Stimulated activated CD8-positive, alpha-beta memory T cell treated with anti-CD3 and anti-CD28 coated beads, Interleukin-7, amount 100 ng/mL, for 1 hour (primary cell): Measurements from ENCODE around the gene GMEB2.

Source experiments
- DNase-seq, 2 donors: peaks; one replicate each; pipeline ENCODE4 v3.0.0-alpha.2; 2020; ENCODE audit warnings: low read depth in 2 of 2

Gene GMEB2

DNA sequence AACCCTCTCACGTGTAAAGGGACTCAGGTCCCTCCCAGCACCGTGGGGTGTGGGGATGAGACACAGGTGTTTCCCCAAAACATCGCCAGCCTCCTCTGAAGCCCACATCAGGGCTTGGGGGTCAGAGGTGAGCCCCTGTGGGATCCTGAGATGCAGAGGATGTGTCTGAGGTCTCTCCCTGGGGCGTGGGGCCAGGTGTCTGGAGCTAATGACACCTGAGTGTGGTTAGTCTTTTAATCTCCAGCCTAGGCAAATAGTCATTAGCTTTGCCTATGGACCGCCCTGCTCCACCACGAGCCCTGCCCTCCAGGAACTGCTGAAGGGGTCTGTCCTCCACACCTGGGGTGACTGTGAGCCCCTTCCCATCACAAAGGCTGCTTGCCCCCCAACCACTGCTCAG lies 81.1 kb downstream of the GMEB2 start:
- no peak for DNase-seq

DNA sequence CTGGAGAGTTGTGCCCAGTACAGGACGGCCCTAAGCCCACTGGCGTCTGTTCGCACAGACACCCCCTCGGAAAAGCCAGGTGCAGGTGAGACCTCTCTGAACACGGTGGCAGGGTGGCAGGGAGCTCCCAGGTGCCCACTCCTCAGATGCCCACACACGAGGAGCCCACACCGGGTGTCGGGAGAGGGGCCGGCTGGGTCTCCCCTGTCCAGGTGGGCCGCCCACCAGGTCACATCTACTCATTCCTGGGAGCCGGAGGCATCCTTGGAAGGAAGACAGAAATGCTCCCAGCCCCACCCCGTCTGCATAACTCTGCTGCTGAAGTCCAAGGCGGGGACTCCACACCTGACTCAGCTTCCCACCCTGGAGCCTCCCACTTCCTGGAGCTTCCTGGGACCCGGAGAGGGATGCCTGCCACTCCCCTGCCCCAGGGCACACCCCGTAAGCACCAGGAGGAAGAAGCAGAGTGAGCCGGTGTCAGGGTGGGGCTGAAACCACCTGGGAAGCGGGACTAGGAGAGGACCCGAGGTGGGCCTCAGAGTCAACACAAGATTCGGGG lies 81.9 kb downstream of the GMEB2 start:
- no peak for DNase-seq

DNA sequence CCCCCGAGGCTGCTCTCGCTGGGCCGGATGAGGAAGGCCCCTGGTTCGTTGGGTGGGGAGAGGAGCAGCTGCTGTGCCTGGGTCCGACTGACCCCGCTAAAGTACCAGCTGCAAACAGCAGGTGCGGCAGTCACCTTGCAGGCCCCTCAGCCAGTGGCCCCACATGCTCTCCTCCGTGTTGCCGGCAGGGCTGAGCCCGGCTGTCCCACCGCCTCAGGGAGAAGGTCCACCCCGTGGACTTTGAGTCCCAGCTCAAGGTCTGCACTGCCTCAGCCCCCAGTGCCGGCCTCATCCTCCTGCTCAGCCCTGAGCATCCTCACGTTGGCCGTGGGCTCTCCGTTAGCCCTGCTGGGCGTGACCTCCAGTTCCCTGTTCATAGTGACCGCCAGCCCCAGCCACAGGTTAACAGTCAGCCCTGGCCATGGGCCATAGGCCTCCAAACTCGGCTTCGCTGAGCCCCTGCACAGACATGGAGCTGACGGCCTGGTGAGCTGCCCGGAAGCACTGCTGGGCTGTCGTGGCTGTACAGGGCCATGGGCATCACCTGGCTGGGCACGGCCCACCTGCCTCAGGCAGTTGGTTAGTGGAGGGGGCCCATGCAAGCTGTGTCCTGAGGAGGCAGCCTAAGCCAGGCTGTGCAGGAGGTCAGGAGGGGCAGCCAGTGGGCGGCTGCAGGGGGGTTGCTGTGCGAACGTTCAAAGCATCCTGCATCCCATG lies 82.5 kb downstream of the GMEB2 start:
- DNase-seq: no peak

DNA sequence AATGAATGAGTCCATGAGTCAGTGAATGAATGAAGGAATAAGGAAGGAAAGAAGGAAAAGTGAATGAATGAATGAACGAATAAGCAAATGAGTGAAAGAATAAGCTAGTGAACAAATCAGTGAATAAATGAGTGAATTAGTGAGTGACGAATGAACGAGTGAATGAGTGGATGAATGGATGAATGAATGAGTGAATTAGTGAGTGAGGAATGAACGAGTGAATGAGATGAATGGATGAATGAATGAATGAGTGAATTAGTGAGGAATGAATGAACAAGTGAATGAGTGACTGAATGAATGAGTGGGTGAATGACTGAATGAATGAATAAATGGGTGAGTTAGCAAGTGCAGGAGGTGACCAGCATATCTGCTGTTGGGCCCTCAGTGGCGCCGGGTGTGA lies 83.2 kb downstream of the GMEB2 start:
- DNase-seq: no peak

DNA sequence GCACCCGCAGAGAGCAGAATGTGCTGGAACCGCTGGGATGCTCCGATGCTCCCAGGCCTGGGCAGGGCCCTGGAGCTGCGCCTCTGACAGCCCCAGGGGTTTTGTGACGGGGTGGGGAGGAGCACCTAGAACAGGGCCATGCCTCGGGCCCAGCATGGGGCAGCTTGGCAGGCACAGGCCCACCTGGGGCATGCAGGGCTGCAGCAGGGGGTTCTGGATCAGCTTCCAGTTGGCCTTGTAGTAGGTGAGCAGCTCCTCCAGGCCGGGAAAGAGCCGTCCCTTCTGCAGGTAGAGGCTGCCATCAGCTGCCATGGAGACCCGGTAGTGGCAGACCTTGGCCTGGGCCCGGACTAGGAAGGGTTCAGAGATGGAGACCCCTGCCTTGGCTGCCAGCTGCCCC lies 83.8 kb downstream of the GMEB2 start:
- no peak for DNase-seq

DNA sequence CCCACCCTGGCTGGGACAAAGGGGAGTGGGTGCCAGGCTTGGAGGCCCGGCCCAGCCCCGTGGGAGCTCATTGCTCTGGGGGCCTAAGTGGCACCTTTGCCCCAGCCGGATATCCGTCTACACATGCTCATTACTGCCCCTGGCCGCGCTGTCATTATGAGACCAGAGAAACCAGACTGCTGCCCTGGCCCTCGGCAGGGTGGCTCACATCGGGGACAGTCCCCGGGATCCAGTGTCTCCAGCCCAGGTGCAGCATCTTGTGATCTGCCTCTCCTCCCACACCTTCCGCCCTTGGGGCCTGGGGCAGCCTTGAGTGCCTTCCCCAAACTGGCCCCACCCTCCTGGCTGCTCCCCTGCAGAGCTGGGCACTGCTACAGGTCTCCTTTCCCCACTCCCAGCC lies 84.2 kb downstream of the GMEB2 start:
- DNase-seq: no peak

DNA sequence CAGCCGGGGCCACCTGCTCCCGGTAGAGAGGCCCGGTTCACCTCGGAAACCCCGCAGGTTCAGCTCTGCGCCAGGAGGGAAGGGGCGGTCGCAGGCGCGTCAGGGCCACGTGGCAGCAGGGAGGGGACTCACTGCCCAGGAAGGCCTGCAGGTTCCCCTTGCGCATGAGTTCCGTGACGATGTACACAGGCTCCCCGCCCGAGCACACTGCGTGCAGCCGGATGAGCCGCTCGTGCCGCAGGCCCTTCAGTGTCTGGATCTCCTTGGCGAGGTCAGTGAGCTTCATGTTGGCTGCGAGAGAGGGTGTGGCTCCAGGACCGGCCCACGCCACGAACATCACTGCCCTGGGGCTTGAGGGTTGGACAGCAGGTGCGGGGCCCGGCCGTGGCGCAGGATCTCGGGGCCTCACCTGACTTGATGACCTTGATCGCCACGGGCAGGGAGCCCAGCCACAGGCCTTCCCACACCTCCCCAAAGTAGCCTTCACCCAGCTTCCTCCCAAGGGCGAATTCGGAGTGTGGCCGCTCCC lies 84.8 kb downstream of the GMEB2 start:
- DNase-seq: no peak

DNA sequence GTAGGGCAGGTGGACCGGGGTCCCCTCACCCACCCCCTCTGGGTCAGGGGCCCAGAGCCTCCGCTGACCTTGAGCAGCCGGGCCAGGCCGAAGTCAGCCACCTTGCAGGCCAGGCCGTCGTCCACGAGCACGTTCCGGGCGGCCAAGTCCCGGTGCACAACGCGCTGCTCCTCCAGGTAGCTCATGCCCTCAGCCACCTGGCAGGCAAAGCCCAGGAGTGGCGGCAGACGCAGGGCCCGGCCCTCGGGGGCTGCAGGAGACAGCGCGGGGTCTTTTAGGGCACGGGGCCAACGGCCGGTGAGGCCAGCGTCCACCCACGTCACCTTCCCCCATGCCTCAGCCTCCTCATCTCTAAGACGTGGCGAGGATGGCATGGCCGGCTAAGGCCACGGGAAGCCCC lies 85.5 kb downstream of the GMEB2 start:
- DNase-seq: no peak

DNA sequence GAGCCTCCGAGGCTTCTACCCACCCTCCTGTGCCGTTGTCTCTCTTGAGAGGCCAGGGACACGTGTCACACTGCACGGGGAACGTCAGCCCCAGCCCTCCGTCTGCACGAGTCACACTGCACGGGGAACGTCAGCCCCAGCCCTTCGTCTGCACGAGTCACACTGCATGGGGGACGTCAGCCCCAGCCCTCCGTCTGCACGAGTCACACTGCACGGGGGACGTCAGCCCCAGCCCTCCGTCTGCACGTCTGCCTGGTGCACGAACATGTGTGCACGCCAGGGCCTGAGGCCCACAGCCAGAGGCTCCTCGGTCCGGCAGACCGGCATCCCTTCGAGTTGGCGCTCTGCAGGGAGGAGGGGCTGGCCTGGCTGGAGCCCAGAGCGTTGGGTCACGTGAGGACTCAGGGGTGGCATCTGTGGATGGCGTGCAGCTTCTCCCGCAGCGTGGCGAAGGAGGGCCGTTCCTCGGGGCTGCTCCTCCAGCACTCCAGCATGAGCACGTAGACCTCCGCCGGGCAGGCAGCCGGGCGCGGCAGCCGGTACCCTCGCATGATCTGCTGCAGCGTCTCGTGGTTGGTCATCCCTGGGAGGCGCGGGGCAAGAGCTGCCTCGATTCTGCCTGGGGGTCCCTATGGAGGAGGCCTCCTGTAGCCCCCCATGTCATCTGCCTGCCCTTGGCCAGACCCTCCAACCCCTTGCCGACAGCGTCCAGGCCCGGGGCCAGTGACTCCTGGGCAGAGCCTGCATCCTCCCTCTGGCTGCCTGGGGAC lies 86.3 kb downstream of the GMEB2 start:
- DNase-seq: no peak

DNA sequence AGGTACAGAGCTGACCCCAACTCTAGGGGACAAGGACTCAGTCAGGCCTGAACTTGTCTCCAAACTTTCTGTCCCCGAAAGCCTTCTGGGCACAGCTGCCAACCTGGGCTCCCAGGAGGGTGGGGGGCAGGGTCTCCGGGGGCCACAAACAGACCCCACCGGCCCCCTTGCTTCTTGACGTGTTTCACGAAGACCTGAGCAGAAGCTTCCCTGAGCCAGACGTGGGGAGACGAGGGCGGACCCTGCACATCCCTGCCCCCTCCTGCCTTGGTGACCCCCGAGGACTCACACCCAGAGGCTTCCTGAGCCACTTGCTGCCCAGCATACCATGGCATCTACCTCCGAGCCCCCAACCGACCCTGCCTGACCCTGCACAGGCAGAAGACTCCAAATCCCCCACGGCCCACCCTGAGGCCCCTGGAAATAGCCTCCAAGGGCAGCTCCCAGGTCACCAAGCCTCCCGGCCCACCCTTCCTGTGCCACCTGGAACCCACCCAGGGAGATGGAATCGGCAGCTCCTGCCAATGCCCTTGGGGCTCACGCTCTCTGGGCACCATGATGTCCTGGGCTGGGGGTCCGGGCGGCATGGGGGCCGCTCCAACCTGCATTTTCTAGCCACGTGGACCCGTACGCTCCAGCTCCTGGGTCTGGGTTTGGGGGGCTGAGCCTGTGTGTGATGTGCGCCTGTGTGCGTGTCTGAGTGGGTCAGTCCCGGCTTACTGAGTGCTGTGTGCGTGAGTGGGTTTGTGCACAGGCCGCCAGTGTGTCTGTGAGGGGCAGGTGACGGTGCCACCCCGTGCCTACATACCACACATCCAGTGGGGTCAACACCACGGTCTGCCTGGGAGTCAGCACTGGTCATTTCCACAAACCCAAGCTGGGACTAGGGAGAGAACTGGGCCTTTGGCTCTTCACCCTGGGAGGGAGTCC lies 87.2 kb downstream of the GMEB2 start:
- no peak for DNase-seq

DNA sequence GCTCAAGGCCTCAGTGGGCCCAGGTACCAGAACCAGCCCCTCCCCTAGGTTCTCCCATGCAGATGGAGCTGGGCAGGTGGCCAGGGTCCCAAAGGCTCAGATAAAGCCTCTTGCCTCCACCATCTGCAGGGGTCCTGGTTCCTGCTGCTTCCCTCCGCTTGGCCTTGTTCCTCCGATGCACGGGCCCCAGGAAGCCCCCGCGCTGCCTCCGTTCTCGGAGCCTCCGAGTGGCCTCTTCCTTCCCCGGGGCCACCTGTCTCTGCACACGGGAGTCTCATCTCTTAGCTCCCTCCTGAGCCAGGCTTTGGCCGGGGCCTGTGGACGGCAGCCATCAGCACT lies 87.8 kb downstream of the GMEB2 start:
- DNase-seq: no peak

DNA sequence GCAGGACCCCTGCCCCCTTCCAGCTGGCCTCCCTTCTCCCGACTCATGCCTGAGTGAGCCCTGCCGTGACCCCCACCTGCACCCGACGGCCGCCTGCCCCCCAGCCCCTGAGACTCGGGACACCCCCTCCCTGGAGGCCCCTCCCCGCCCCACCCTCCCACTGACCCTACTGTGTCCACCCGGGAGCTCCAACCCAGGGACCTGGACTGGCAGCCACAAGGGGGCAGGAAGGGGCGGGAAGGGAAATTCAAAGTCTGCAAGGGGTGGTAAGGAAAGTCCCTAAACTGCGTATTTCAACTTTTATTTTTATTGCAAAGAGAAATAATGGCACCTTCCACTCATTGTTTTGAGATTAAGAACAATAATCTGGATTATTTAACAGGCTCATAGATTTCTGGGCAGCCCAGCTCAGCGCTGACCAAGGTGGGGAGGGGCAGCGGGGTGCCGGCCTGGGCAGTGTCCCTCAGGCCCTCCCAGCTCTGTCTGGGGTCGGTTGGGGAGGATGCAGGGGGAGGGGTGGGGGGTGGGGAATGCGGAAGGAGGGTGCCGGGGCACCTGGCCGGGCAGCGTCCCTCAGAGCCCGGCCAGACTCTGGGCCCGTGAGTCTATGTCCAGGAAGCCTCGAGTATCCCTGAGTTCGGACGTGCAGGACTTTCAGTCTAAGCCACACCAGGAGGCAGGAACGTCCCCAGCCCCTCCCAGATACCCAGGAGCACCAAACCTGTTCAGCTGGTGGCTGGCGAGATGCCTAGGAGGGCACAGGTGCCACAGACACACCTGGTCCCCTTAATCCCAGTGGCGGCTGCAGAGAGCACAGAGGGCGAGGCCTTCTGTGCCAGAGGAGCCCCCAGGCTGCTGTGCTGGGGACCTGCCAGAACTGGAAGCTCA lies 88.5 kb downstream of the GMEB2 start:
- DNase-seq: no peak
